Spleen (tissue), 11 donors: ENCODE data around the gene QPRT. TPM values are rescaled to one million over a fixed set of nuclear protein-coding genes. Genes with fewer than 3 reads are reported as not detected.

Experiments used
- DNase-seq: peaks from one replicate; pipeline ENCODE4 v3.0.0-alpha.2; 2020
- H3K27ac ChIP-seq, 8 donors: fragments of 200-600 bp; sonication (generic) in 7 of 8; 1 replicate in 4 of 8; 2 replicates in 4 of 8; pipeline versions ENCODE4 v1.5.0 to v1.8.0; 2016 to 2021; ENCODE audit warnings: inconsistent platforms in 4 of 8, mild to moderate bottlenecking in 4 of 8, moderate library complexity in 1 of 8
- H3K27me3 ChIP-seq, 7 donors: fragments of 200-600 bp; sonication (generic) in 6 of 7; replicated peaks in 1 of 7; 1 replicate in 4 of 7; 2 replicates in 3 of 7; pipeline versions ENCODE4 v1.5.0 to v1.8.0; 2016 to 2021; ENCODE audit warnings: inconsistent platforms in 3 of 7, mild to moderate bottlenecking in 1 of 7
- H3K36me3 ChIP-seq, 6 donors: fragments of 200-600 bp; sonication (generic) in 5 of 6; 1 replicate in 4 of 6; 2 replicates in 2 of 6; pipeline versions ENCODE4 v1.5.0 to v1.8.0; 2016 to 2021; ENCODE audit warnings: inconsistent platforms in 2 of 6
- H3K4me1 ChIP-seq, 6 donors: fragments of 200-600 bp; sonication (generic) in 5 of 6; 1 replicate in 3 of 6; 2 replicates in 3 of 6; pipeline versions ENCODE4 v1.5.0 to v1.8.0; 2016 to 2021; ENCODE audit warnings: inconsistent platforms in 3 of 6
- H3K4me3 ChIP-seq, 8 donors: fragments of 200-600 bp; sonication (generic) in 7 of 8; 1 replicate in 4 of 8; 2 replicates in 4 of 8; pipeline versions ENCODE4 v1.5.0 to v1.8.0; 2016 to 2021; ENCODE audit warnings: inconsistent platforms in 4 of 8, mild to moderate bottlenecking in 4 of 8, moderate library complexity in 2 of 8
- H3K9me3 ChIP-seq, 8 donors: fragments of 200-600 bp; sonication (generic) in 7 of 8; 1 replicate in 4 of 8; 2 replicates in 4 of 8; pipeline versions ENCODE4 v1.5.0 to v1.8.0; 2016 to 2021; ENCODE audit warnings: inconsistent platforms in 4 of 8
- POLR2A ChIP-seq, 3 donors: fragments of 450-650 bp; IDR thresholded peaks; one replicate each; pipeline ENCODE4 v1.5.1; 2017; ENCODE audit warnings: antibody characterized with exemption in 3 of 3, mild to moderate bottlenecking in 1 of 3
- POLR2AphosphoS5 ChIP-seq, 3 donors: sonication (generic); formaldehyde crosslinking; IDR thresholded peaks; one replicate each; pipeline ENCODE4 v1.5.1; 2017; ENCODE audit warnings: antibody characterized with exemption in 3 of 3
- WGBS, 5 donors: extraction: QIAGEN DNeasy Blood & Tissue Kit in 3 of 5; methylation state at CpG; one replicate each; pipeline versions ENCODE4 v1.1.5 to v1.1.7; 2013 to 2018; 5-methylcytosine and 5-hydroxymethylcytosine counted together
- intact Hi-C: fragments of 100-400 bp; cut with DNase I; formaldehyde crosslinking; loops from one replicate; pipeline ENCODE4 v1.15.0; 2023; ENCODE audit warnings: low total_unique reads
- polyA plus RNA-seq, 3 donors: library from polyadenylated mRNA; stranded (reverse); fragments of 200-250 nt; gene quantifications; one replicate each; pipeline ENCODE4 v1.2.1, GENCODE V29; 2013
- total RNA-seq, 7 donors: library from RNA; depleted of rRNA in 3 of 7; stranded (reverse); fragments of >200 nt in 3 of 7; fragmentation: NEBNext Ultra II Directional in 4 of 7; extraction: Animal tissue kit (Norgen Biotek cat#: 25700) in 4 of 7; gene quantifications; one replicate each; pipeline versions ENCODE4 v1.1.0 to v1.2.1, GENCODE V29; 2016 to 2021
- TF ChIP-seq, protein P1 (sequence below), 11 experiments: fragments of 200-600 bp in 7 of 11; fragments of 450-650 bp in 4 of 11; sonication (generic) in 4 of 11; IDR thresholded peaks in 8 of 11; conservative IDR thresholded peaks in 3 of 11; 1 replicate in 7 of 11; 2 replicates in 4 of 11; pipeline versions ENCODE4 v1.4.0 to v1.8.0; 2016 to 2021; ENCODE audit warnings: antibody characterized with exemption in 11 of 11, inconsistent platforms in 4 of 11, mild to moderate bottlenecking in 1 of 11
- donor health status: healthy with polysubstance abuse.
- donor health status: DM: no; HTN: no; CAD: no; lungs with moderate emphysema.
- donor health status: DM: no; HTN: no; CAD: no.
- donor health status: Bipolar disorder and iron deficiency.
- donor health status: healthy.
- donor health status: DM: no; HTN: no; CAD: no.
- donor health status: DM: yes; HTN: yes; CAD: no.

The QPRT gene
- total and polyA plus RNA-seq, 10 donors = 3.3 to 37.2 (median 13.3) TPM

DNA sequence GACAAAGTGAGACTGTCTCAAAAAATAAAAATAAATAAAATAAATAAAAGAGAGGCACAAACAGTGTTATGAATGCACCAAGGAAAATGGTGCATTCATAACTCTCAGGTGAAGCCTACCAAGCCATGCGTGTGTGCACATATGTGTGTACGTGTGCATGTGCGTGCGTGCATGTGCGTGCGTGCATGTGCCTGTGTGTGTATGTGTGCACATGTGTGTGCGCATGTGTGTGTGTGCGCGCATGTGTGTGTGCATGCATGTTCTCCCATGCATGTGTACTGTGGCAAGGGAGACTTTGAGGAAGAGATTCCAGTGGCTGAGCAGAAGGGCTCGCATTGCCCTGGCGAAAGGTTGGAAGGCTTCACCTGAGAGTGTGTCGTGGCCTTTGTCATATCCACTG, 11.2 kb upstream of the QPRT start:
- Histone ChIP-seq H3K36me3 (peaks cover 0 to 5% (median 0%) of the 10 kb centered on the region in 6 donors), H3K27me3 (no peaks in the 10 kb centered on the region), H3K9me3 (no peaks in the 10 kb centered on the region), H3K27ac (peak overlapping the region in 1 of 8 donors; percentile 84), H3K4me3 (no peak overlapping the region), H3K4me1 (peaks cover 7 to 77% (median 55%) of the 10 kb centered on the region in 6 donors)
- intact Hi-C loops = no loop called here
- TF ChIP-seq, protein P1, sequence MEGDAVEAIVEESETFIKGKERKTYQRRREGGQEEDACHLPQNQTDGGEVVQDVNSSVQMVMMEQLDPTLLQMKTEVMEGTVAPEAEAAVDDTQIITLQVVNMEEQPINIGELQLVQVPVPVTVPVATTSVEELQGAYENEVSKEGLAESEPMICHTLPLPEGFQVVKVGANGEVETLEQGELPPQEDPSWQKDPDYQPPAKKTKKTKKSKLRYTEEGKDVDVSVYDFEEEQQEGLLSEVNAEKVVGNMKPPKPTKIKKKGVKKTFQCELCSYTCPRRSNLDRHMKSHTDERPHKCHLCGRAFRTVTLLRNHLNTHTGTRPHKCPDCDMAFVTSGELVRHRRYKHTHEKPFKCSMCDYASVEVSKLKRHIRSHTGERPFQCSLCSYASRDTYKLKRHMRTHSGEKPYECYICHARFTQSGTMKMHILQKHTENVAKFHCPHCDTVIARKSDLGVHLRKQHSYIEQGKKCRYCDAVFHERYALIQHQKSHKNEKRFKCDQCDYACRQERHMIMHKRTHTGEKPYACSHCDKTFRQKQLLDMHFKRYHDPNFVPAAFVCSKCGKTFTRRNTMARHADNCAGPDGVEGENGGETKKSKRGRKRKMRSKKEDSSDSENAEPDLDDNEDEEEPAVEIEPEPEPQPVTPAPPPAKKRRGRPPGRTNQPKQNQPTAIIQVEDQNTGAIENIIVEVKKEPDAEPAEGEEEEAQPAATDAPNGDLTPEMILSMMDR (IDR thresholded peaks at IDR 0.05 in 8 of 11, conservative IDR thresholded peaks at IDR 0.05 in 3 of 11) = no peak
- TF ChIP-seq POLR2AphosphoS5 (IDR thresholded peaks at IDR 0.05) (peak in 2 of 3 donors; percentile 12 to 37), POLR2A (IDR thresholded peaks at IDR 0.05) (no peak)
- no peak for DNase-seq
- WGBS, 5 donors = 91 to 97% (median 95%) methylated on average over 12 of the region's 12 CpGs

DNA sequence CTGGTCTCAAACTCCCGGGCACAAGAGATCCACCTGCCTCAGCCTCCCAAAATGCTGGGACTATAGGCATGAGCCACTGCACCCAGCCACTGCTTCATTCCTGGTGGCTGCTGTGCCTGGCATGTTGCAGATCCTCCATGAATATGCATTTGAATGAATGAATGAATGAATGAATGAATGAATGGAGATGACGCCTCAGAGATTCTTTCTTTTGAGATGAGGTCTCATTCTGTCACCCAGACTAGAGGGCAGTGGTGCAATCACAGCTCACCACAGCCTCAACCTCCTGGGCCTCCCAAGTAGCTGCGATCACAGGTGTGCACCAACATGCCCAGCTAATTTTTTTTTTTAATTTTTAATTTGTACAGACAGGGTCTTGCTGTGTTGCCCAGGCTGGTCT, 10.7 kb upstream of the QPRT start:
- Histone ChIP-seq H3K9me3 (no peaks in the 10 kb centered on the region), H3K27ac (no peak overlapping the region), H3K4me3 (no peak overlapping the region), H3K4me1 (peaks cover 3 to 73% (median 50%) of the 10 kb centered on the region in 6 donors), H3K27me3 (no peaks in the 10 kb centered on the region), H3K36me3 (peaks cover 0 to 5% (median 0%) of the 10 kb centered on the region in 6 donors)
- intact Hi-C loops = no loop called here
- no peak for DNase-seq
- WGBS, 5 donors = 87 to 90% (median 89%) methylated on average over 3 of the region's 3 CpGs
- TF ChIP-seq POLR2AphosphoS5 (IDR thresholded peaks at IDR 0.05) (no peak), POLR2A (IDR thresholded peaks at IDR 0.05) (no peak)
- TF ChIP-seq, protein P1 (IDR thresholded peaks at IDR 0.05 in 8 of 11, conservative IDR thresholded peaks at IDR 0.05 in 3 of 11) = no peak

DNA sequence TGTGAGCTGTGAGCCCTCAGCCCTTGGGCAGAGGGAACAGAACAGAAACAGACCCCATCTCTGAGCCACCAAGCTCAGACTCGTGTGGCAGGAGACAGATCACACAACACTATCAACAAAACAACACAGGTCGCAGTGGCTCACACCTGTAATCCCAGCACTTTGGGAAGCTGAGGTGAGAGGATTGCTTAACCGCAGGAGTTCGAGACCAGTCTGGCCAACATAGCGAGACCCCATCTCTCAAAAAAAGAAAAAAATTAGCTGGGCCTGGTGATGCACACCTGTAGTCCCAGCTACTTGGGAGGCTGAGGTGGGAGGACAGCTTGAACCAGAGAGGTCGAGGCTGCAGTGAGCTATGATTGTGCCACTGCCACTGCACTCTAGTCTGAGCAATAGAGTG, 5.5 kb upstream of the QPRT start:
- TF ChIP-seq, protein P1 (IDR thresholded peaks at IDR 0.05 in 8 of 11, conservative IDR thresholded peaks at IDR 0.05 in 3 of 11) = no peak
- TF ChIP-seq POLR2AphosphoS5 (IDR thresholded peaks at IDR 0.05) = no peak
- TF ChIP-seq POLR2A (IDR thresholded peaks at IDR 0.05) = no peak
- Histone ChIP-seq H3K36me3 (peaks cover 0 to 5% (median 0%) of the 10 kb centered on the region in 6 donors), H3K27me3 (no peaks in the 10 kb centered on the region), H3K4me1 (peaks cover 0 to 65% (median 13%) of the 10 kb centered on the region in 6 donors), H3K9me3 (no peaks in the 10 kb centered on the region), H3K27ac (no peak overlapping the region), H3K4me3 (no peak overlapping the region)
- 86 to 95% (median 89%) methylated on average over 6 of the region's 6 CpGs for WGBS, 5 donors
- DNase-seq = no peak
- intact Hi-C loops = no loop called here

DNA sequence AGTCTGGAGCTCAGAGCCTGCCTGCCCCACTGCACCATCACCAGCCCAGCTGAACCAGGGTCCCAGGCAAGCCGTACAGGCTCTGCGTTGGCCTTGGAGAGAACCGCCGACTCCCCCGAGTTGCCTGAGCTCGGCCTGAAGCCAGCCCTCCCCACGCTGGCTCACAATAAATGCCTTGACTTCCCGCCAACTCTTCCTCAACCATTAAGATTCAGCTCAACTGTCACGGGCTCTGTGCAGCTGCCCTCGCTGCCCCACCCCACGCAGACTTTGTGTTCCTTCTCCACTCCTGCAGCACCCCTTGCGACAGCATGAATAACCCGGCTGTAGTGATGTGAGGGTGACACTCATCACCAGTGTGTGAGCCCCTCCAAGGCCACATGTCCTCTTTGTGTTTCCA, 4.8 kb upstream of the QPRT start:
- Histone ChIP-seq H3K27ac (peak overlapping the region in 3 of 8 donors; percentile 4 to 28 (median 14)), H3K4me3 (no peak overlapping the region), H3K36me3 (peaks cover 0 to 5% (median 0%) of the 10 kb centered on the region in 6 donors), H3K4me1 (peaks cover 0 to 65% (median 17%) of the 10 kb centered on the region in 6 donors), H3K9me3 (no peaks in the 10 kb centered on the region), H3K27me3 (no peaks in the 10 kb centered on the region)
- intact Hi-C loops = no loop called here
- WGBS, 5 donors = 33 to 64% (median 49%) methylated on average over 7 to 13 of the region's 13 CpGs
- DNase-seq = no peak
- TF ChIP-seq POLR2AphosphoS5 (IDR thresholded peaks at IDR 0.05) (peak; percentile 40 to 66 (median 63)), POLR2A (IDR thresholded peaks at IDR 0.05) (no peak)
- TF ChIP-seq, protein P1 (IDR thresholded peaks at IDR 0.05 in 8 of 11, conservative IDR thresholded peaks at IDR 0.05 in 3 of 11) = no peak
